ENCODE measurements around the gene ROR1.
A peak's percentile ranks its signal among the peaks of the same experiment; 100 is the strongest.

ROR1 gene

GRCh38 chr1:64000021-64000420 lies 226.2 kb downstream of the ROR1 start:
- no peaks in the 10 kb centered on the region for H3K9me3 ChIP-seq (ENCODE audit: control insufficient read depth, low read length)
- H2AFZ ChIP-seq = no peak overlapping the region
- peak overlapping the region; percentile 32 for H3K4me2 ChIP-seq (ENCODE audit: low read length)
- H3K27ac ChIP-seq = peak overlapping the region; percentile 53
- no peaks in the 10 kb centered on the region for H3K36me3 ChIP-seq (ENCODE audit: control insufficient read depth, insufficient read depth, low read length)
- no peak overlapping the region for H3K4me3 ChIP-seq (ENCODE audit: low read depth, low read length)
- H3K9ac ChIP-seq = no peak overlapping the region
- no peak for TF ChIP-seq CTCF (IDR thresholded peaks at IDR 0.05)
- H3K79me2 ChIP-seq = peaks cover 5% of the 10 kb centered on the region
- no peaks in the 10 kb centered on the region for H3K27me3 ChIP-seq (ENCODE audit: control insufficient read depth, insufficient read depth, low read length)
- peaks cover 6% of the 10 kb centered on the region for H3K4me1 ChIP-seq

GRCh38 chr1:64001038-64001437 lies 227.2 kb downstream of the ROR1 start:
- Histone ChIP-seq H3K27ac (no peak overlapping the region), H3K36me3 (ENCODE audit: control insufficient read depth, insufficient read depth, low read length) (no peaks in the 10 kb centered on the region), H3K4me1 (peaks cover 6% of the 10 kb centered on the region), H3K9ac (no peak overlapping the region), H3K9me3 (ENCODE audit: control insufficient read depth, low read length) (no peaks in the 10 kb centered on the region), H2AFZ (no peak overlapping the region), H3K27me3 (ENCODE audit: control insufficient read depth, insufficient read depth, low read length) (no peaks in the 10 kb centered on the region), H3K79me2 (peaks cover 5% of the 10 kb centered on the region), H3K4me3 (ENCODE audit: low read depth, low read length) (no peak overlapping the region), H3K4me2 (ENCODE audit: low read length) (no peak overlapping the region)
- no peak for TF ChIP-seq CTCF (IDR thresholded peaks at IDR 0.05)

- Histone ChIP-seq H3K9me3 (ENCODE audit: control insufficient read depth, low read length) (no peaks in the 10 kb centered on the region), H3K79me2 (no peaks in the 10 kb centered on the region), H3K36me3 (ENCODE audit: control insufficient read depth, insufficient read depth, low read length) (no peaks in the 10 kb centered on the region), H3K27ac (no peak overlapping the region), H3K27me3 (ENCODE audit: control insufficient read depth, insufficient read depth, low read length) (no peaks in the 10 kb centered on the region), H3K4me2 (ENCODE audit: low read length) (peak overlapping the region; percentile 5), H2AFZ (no peak overlapping the region), H3K4me1 (peaks cover 15% of the 10 kb centered on the region), H3K9ac (no peak overlapping the region), H3K4me3 (ENCODE audit: low read depth, low read length) (no peak overlapping the region)
- TF ChIP-seq CTCF (IDR thresholded peaks at IDR 0.05) = no peak
Observed at GRCh38 chr1:64004451-64005025, 230.7 kb downstream of the ROR1 start.

GRCh38 chr1:64005801-64006200 lies 232.0 kb downstream of the ROR1 start:
- Histone ChIP-seq H3K9me3 (ENCODE audit: control insufficient read depth, low read length) (no peaks in the 10 kb centered on the region), H3K4me3 (ENCODE audit: low read depth, low read length) (no peak overlapping the region), H3K79me2 (no peaks in the 10 kb centered on the region), H3K9ac (no peak overlapping the region), H3K27ac (no peak overlapping the region), H2AFZ (no peak overlapping the region), H3K27me3 (ENCODE audit: control insufficient read depth, insufficient read depth, low read length) (no peaks in the 10 kb centered on the region), H3K36me3 (ENCODE audit: control insufficient read depth, insufficient read depth, low read length) (no peaks in the 10 kb centered on the region), H3K4me1 (peaks cover 13% of the 10 kb centered on the region), H3K4me2 (ENCODE audit: low read length) (peak overlapping the region; percentile 12)
- no peak for TF ChIP-seq CTCF (IDR thresholded peaks at IDR 0.05)

Measured in parathyroid adenoma (tissue), 2 donors.